ENCODE data around the gene TMEM255B. TPM values are rescaled to one million over a fixed set of nuclear protein-coding genes. Genes with fewer than 3 reads are reported as not detected.

The TMEM255B gene
- total RNA-seq, 1 experiment from 2014 or later: 26.3 TPM

DNA sequence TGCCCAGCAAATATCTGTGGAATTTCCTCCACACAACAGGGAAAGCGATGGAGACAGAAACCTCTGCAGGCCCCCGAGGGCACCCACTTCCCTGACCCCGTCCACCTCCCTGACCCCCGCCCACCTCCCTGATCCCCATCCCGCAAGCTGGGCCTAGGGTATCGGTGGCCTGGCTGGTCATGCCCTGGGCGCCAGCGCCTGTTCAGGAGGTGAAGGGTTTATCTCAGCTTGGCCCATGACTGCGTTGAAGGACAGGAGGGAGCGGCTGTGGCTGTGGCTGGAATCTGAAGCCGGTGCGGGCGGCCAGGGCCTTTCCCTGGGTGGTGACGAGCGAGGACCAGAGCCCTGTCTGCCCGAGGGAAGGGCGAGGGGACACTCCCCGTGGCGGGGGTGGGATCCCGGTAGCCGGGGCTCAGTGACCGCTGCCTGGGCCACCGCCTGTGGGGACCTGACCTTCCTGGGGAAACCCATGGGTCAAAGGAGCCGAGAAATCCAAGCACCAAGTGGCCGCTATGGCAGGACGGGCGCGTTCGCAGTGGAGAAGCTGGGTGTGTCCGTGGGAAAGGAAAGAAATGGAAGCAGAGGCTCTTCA is 84.1 kb downstream of the TMEM255B start:
- in situ Hi-C loops (cut with HindIII; ENCODE audit: low pct_unique_long_range_greater_than_20kb, low sequenced_read_pairs): no loop called here
- DNase-seq (ENCODE audit: low read depth, low spot score) (no peak), ATAC-seq (no peak)
- no peaks in the 10 kb centered on the region for H3K36me3 ChIP-seq (ENCODE audit: control insufficient read depth, insufficient read depth, low read length)
- no peaks in the 10 kb centered on the region for H3K9me3 ChIP-seq (ENCODE audit: control insufficient read depth, insufficient read depth, low read depth, low read length)
- H3K27ac ChIP-seq (ENCODE audit: low read length): no peak overlapping the region
- ChIA-PET CTCF (no interaction called here), POLR2A (interaction anchor here (0.6 kb wide), 1 partner anchor 205 kb away, joined by 4 read pairs; no protein-coding TSS in a partner anchor)
- intact Hi-C loops (cut with micrococcal nuclease; ENCODE audit: unreplicated experiment): no loop called here
- TF ChIP-seq, protein P1, sequence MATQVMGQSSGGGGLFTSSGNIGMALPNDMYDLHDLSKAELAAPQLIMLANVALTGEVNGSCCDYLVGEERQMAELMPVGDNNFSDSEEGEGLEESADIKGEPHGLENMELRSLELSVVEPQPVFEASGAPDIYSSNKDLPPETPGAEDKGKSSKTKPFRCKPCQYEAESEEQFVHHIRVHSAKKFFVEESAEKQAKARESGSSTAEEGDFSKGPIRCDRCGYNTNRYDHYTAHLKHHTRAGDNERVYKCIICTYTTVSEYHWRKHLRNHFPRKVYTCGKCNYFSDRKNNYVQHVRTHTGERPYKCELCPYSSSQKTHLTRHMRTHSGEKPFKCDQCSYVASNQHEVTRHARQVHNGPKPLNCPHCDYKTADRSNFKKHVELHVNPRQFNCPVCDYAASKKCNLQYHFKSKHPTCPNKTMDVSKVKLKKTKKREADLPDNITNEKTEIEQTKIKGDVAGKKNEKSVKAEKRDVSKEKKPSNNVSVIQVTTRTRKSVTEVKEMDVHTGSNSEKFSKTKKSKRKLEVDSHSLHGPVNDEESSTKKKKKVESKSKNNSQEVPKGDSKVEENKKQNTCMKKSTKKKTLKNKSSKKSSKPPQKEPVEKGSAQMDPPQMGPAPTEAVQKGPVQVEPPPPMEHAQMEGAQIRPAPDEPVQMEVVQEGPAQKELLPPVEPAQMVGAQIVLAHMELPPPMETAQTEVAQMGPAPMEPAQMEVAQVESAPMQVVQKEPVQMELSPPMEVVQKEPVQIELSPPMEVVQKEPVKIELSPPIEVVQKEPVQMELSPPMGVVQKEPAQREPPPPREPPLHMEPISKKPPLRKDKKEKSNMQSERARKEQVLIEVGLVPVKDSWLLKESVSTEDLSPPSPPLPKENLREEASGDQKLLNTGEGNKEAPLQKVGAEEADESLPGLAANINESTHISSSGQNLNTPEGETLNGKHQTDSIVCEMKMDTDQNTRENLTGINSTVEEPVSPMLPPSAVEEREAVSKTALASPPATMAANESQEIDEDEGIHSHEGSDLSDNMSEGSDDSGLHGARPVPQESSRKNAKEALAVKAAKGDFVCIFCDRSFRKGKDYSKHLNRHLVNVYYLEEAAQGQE (IDR thresholded peaks at IDR 0.05; ENCODE audit: insufficient read depth in 1 of 2, low read depth in 2 of 2, low read length in 1 of 2): no peak
- TF ChIP-seq TCF7L2 (IDR thresholded peaks at IDR 0.05; ENCODE audit: low read depth, low read length) (no peak), SIN3A (IDR thresholded peaks at IDR 0.05; ENCODE audit: borderline replicate concordance, insufficient read depth, low read depth, low read length) (no peak), POLR2AphosphoS5 (IDR thresholded peaks at IDR 0.05; ENCODE audit: low read depth, low read length) (no peak)
- TF ChIP-seq, protein P2, sequence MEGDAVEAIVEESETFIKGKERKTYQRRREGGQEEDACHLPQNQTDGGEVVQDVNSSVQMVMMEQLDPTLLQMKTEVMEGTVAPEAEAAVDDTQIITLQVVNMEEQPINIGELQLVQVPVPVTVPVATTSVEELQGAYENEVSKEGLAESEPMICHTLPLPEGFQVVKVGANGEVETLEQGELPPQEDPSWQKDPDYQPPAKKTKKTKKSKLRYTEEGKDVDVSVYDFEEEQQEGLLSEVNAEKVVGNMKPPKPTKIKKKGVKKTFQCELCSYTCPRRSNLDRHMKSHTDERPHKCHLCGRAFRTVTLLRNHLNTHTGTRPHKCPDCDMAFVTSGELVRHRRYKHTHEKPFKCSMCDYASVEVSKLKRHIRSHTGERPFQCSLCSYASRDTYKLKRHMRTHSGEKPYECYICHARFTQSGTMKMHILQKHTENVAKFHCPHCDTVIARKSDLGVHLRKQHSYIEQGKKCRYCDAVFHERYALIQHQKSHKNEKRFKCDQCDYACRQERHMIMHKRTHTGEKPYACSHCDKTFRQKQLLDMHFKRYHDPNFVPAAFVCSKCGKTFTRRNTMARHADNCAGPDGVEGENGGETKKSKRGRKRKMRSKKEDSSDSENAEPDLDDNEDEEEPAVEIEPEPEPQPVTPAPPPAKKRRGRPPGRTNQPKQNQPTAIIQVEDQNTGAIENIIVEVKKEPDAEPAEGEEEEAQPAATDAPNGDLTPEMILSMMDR (IDR thresholded peaks at IDR 0.05): no peak
- H3K4me3 ChIP-seq (ENCODE audit: low read depth in 2 of 2, low read length in 2 of 2): no peak overlapping the region
- no peaks in the 10 kb centered on the region for H3K27me3 ChIP-seq (ENCODE audit: control insufficient read depth, insufficient read depth, low read length)
- BruUV-seq (replicated peaks): no TSS peak
- H3K4me1 ChIP-seq (ENCODE audit: control insufficient read depth, insufficient read depth, low read length): peaks cover 21% of the 10 kb centered on the region

DNA sequence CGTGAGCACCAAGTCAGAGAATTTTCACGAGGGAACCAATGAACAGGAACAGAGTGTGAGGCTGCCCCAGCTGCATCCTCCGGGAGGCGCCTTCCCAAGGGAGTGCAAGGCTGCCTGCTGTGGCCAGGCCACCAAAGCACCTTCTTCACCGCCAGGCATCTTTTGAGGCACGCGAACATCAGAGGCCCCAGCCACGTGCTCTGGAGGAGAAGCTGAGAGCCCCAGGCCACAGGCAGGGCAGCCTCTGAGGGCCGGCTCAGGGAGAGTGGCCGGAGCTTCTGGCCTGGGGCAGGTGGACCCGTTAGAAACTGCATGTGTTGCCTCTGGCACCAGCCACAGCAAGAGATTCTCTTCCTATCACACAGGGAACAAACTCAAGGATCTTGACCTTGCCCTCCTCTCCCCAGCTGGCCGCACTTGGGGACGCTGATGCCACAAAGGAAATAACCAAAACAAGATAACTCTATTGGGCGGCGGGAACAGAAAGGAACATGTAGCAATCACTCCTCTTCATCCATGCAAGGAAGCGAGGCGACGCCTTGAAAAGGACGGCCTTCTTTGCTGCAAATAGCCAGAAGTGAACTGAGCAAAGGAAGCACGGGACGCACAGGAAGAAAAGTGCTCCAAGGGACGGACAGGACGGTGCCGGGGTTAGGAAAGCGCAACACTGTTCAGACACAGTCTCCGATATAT is 85.0 kb downstream of the TMEM255B start:
- no peaks in the 10 kb centered on the region for H3K36me3 ChIP-seq (ENCODE audit: control insufficient read depth, insufficient read depth, low read length)
- ATAC-seq: no peak
- BruUV-seq (replicated peaks): no TSS peak

More for the DNA sequence above, 85.0 kb downstream of the TMEM255B start:
- ChIA-PET POLR2A (no interaction called here), CTCF (no interaction called here)
- no peak for DNase-seq (ENCODE audit: low read depth, low spot score)
- Histone ChIP-seq H3K27ac (ENCODE audit: low read length) (no peak overlapping the region), H3K9me3 (ENCODE audit: control insufficient read depth, insufficient read depth, low read depth, low read length) (no peaks in the 10 kb centered on the region), H3K4me1 (ENCODE audit: control insufficient read depth, insufficient read depth, low read length) (peaks cover 17% of the 10 kb centered on the region), H3K27me3 (ENCODE audit: control insufficient read depth, insufficient read depth, low read length) (no peaks in the 10 kb centered on the region), H3K4me3 (ENCODE audit: low read depth in 2 of 2, low read length in 2 of 2) (no peak overlapping the region)
- in situ Hi-C loops (cut with HindIII; ENCODE audit: low pct_unique_long_range_greater_than_20kb, low sequenced_read_pairs) (no loop called here), intact Hi-C loops (cut with micrococcal nuclease; ENCODE audit: unreplicated experiment) (no loop called here)
- no peak for TF ChIP-seq POLR2AphosphoS5 (IDR thresholded peaks at IDR 0.05; ENCODE audit: low read depth, low read length)
- TF ChIP-seq SIN3A (IDR thresholded peaks at IDR 0.05; ENCODE audit: borderline replicate concordance, insufficient read depth, low read depth, low read length): no peak
- no peak for TF ChIP-seq TCF7L2 (IDR thresholded peaks at IDR 0.05; ENCODE audit: low read depth, low read length)
- TF ChIP-seq, protein P1 (IDR thresholded peaks at IDR 0.05; ENCODE audit: insufficient read depth in 1 of 2, low read depth in 2 of 2, low read length in 1 of 2): no peak
- TF ChIP-seq, protein P2 (IDR thresholded peaks at IDR 0.05): no peak

All from Panc1 (cell line).